GM21367 (cell line): Measurements from ENCODE around the gene TGFBI.
A peak's percentile ranks its signal among the peaks of the same experiment; 100 is the strongest.

Experiments used
- ATAC-seq: cut with Tn5 transposase; IDR thresholded peaks from one replicate; pipeline ENCODE4 v1.9.1; 2021; ENCODE audit not compliant: unreplicated experiment

Gene TGFBI

GRCh38 chr5:136061630-136062365, 33.0 kb downstream of the TGFBI start:
- ATAC-seq: no peak

DNA sequence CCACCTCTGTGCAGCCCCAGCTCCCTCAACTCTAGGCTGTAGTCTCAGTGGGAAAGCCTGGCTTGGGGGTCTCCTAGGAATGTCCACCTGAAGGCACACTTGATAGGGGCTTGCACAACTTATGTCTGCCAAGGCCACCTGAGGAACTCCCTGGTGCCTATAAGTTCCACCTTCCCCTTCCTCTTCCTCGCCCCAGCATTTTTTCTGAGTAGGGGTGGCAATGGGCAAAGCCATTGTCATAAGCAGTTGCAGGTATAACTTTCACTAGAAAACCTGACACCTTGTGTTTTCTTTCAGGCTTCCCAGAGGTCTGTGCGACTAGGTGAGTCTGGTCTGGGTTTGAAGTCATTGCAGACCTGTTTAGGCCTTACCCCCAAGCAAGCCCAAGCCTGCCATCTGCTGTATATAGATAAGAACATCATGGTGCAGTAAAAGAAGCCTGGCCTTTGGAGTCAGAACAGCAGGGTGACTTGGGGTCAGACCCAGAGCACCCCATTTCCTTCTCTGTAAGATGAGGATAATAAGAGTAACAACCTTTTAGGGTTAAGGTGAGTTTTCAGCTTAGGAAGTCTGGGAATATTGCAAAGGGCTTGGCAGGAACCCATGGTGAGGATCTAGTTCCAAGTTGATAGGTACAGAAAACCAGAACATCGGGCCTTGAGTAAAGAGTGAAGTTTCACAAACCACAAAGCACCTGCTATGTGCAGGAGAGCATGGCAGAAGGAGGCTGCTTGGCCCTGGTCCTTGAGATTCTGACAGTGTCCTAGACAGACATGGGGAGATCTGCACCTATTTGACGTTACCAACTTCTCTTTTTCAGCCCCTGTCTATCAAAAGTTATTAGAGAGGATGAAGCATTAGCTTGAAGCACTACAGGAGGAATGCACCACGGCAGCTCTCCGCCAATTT, 33.8 kb downstream of the TGFBI start:
- peak; percentile 66 for ATAC-seq

GRCh38 chr5:136063778-136064465, 35.1 kb downstream of the TGFBI start:
- ATAC-seq: no peak

DNA sequence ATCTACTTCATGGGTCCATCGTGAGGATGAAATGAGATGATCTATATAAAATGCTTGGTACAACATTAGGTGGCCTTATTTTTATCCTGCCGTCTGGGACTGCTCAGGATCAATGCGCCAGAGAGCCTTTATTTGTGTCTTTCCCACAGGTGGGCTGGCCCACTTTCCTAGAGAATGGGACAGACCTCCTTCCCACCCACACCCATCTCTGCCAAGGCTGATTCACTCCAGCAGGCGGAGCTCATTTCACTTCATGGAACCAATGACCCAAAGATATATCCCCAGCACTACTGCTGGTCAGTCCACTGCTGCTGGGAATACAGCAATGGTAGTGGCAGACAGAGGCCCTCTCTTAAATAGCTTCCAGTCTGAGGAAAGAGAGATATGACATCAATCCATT, 35.7 kb downstream of the TGFBI start:
- ATAC-seq: no peak

DNA sequence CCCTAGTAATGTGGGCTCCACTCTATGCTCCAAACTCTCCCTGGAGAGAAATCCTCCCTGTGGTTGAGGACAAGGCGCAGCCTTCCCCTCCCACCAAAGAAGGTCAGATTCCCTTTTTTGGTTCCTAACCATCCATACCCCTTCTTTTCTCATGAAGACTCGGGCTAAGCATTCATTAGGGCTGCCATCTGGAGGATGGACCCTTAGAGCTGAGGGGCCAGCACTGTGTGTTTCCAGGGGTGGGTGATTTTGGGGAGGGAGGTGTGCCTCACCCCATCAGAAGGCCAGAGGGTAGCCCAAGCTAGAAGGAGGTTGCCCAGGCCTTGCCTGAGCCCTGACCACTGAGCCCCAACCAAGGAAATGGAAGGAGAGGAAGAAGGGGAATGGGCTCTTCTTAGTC, 36.8 kb downstream of the TGFBI start:
- no peak for ATAC-seq

- ATAC-seq: no peak
Measured at GRCh38 chr5:136066661-136067271, 38.0 kb downstream of the TGFBI start.

- ATAC-seq: no peak
Measured at GRCh38 chr5:136067422-136067821, 38.6 kb downstream of the TGFBI start.

DNA sequence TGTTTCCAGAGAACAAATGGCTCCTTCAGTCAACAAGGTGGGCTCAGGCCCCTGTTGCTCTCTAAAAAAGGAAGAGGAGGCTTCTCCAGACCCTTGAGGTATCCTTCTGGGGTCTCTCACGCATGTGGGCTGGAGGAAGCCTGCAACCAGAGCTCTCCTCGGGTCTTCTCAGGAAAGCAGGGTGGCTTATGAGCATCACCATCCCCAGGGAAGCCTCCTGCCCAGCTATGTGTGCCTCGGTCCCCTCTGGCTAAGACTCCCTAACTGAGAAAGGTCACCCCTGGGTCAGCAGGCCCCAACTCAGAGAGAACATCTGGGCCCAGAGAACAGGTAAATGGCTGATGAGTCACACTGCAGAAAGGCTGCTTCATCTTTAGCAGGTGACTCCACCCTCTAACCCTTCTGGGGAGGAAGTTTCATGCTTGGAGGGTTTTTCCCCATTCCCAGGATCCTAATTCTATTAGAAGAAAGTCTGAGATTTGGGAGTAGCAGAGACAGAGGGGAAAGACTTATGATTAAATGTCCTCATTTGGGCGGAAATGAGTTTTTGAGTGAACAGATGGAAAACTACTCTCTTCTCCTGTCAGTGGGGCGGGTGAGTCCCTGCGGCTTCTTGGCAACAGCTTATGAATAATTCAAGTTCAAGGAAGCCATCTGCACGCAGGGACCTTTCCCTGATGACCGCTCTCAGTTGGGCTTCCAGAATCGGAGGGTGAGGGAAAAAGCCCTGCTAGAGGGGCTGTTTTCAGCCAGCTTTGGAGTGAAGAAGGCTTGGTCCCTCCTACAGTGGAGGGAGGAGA, 41.9 kb downstream of the TGFBI start:
- ATAC-seq: no peak

DNA sequence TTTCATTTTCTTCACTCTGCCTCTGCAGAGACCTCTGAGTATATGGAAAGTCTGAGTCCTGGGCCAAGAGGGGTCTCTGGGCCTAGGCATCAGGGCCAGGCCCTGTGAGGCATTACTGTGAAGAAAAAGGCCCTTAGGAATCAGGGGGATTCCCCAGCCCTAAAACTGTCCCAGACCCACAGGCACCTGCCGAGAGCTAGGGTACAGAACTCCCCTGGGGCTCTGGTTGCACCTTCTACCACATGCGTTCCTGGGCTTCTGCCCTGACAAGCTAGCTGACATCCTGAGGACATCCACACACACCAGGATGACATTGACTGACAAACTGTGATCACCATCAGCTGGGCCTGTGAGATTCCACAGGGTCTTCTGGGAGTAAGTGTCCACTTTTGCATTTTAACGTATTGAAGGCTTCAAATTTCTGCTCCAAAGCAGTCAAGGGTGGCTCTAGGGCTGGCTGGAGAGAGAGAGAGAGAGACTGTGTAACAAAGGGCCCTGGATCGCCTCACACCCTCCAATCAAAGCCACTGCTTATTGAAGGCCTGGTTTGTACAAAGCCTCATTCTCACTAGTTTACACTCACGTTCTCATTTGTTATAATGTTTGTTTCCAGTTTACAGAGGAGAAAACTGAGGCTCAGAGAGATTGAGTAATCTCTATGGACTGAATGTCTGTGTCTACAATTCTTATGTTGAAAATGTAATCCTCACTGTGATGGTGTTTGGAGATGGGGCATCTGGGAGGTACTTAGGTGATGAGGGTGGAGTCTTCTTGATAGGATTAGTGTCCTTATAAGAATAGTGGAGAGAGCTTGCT, 45.1 kb downstream of the TGFBI start:
- peak; percentile 81 for ATAC-seq

DNA sequence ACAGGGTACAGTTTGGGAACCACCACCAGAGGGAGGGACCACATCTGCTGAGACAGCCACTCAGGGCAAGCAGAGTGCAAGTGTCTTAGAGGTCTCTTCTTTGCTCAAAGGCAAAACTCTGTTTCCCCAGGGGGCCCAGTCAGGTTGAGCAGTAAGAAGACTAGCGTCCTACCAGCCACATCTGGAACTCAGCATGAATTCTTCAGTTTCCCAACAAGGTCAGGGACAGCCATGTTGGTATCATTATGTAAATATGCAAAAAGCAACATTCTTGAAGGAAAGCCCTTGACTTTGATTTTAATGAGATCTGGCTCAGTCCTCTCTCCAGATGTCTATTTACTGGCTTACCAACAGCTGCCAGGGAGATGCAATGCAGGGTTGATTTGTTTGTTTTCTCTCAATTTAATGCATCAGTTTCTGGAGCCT, 46.7 kb downstream of the TGFBI start:
- ATAC-seq: no peak

GRCh38 chr5:136076067-136076466, 47.3 kb downstream of the TGFBI start:
- no peak for ATAC-seq

DNA sequence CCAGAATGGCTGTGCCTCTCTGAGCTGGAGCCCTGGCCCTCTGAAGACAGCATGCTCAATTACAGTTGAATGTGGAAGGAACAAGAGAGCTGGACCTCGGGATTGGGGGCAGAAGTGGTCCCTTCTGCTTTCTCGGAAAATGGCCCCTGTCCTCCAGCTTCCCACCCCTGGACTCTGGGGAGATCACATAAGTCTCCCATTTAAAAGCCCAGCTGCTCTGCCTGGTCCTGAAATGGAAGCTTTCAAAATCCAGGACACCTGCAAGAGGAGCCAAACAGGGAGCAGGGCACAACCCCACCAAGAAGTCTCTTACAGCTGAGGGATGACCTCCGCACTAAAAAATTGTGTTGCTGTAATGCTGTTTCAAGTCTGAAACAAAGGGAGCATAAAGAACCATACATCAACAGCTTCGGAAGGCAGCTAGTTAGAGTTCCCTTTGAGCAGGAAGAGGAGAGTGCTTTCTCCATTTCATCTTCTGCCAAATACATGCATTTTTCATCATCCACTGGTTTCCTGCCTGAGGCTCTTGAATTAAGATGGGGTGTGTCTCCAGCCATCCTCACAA, 48.2 kb downstream of the TGFBI start:
- no peak for ATAC-seq

GRCh38 chr5:136079195-136079985, 50.6 kb downstream of the TGFBI start:
- no peak for ATAC-seq

GRCh38 chr5:136080113-136080482, 51.3 kb downstream of the TGFBI start:
- ATAC-seq: no peak

- peak; percentile 90 for ATAC-seq
Measured at GRCh38 chr5:136080483-136081216, 51.9 kb downstream of the TGFBI start.

DNA sequence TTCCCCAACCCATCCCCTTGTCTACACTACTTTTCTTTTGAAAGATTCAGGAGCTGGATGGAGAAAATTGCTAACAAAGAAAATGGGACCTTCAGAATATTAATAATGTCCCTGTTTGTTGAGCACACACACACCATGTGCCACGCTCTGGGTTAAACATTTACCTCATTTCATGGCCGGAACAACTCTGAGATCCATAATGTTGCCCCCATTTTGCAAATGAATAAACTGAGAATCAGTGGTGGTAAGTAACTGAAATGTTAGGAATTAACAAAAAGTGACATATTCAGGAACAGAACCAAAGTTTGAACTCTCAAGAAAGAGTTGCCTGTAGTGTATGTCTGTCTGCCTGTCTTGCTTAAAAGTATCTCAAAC, 52.4 kb downstream of the TGFBI start:
- ATAC-seq: no peak

GRCh38 chr5:136082390-136083193, 53.8 kb downstream of the TGFBI start:
- ATAC-seq: no peak
